ENCODE results near the gene PPIP5K1. TPM values are rescaled to one million over a fixed set of nuclear protein-coding genes. Genes with fewer than 3 reads are reported as not detected.

PPIP5K1 gene
- total RNA-seq, 1 experiment from 2014 or later = 62.4 TPM

DNA sequence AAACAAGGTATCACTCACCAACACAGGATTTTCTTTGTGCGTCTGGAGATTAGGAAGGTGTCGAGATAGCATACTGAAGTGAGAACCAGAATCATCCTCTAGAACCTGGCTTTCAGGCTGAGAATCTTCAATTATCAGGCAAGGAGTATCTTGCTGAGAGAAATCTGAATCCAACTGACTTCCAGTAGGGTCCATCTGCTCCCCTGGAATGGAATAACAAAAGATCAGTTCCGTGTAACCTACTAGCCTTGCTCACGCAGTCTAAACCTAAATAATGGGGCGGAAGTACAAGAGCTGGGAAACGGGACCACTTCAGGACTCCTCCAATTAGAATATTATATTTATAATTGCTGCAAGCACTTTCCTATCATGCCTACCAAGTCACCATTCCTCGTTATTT, 97.7 kb downstream of the PPIP5K1 start (continued):
- TF ChIP-seq, protein P1, sequence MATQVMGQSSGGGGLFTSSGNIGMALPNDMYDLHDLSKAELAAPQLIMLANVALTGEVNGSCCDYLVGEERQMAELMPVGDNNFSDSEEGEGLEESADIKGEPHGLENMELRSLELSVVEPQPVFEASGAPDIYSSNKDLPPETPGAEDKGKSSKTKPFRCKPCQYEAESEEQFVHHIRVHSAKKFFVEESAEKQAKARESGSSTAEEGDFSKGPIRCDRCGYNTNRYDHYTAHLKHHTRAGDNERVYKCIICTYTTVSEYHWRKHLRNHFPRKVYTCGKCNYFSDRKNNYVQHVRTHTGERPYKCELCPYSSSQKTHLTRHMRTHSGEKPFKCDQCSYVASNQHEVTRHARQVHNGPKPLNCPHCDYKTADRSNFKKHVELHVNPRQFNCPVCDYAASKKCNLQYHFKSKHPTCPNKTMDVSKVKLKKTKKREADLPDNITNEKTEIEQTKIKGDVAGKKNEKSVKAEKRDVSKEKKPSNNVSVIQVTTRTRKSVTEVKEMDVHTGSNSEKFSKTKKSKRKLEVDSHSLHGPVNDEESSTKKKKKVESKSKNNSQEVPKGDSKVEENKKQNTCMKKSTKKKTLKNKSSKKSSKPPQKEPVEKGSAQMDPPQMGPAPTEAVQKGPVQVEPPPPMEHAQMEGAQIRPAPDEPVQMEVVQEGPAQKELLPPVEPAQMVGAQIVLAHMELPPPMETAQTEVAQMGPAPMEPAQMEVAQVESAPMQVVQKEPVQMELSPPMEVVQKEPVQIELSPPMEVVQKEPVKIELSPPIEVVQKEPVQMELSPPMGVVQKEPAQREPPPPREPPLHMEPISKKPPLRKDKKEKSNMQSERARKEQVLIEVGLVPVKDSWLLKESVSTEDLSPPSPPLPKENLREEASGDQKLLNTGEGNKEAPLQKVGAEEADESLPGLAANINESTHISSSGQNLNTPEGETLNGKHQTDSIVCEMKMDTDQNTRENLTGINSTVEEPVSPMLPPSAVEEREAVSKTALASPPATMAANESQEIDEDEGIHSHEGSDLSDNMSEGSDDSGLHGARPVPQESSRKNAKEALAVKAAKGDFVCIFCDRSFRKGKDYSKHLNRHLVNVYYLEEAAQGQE (IDR thresholded peaks at IDR 0.05; ENCODE audit: low read depth) = no peak
- TF ChIP-seq, protein P2, sequence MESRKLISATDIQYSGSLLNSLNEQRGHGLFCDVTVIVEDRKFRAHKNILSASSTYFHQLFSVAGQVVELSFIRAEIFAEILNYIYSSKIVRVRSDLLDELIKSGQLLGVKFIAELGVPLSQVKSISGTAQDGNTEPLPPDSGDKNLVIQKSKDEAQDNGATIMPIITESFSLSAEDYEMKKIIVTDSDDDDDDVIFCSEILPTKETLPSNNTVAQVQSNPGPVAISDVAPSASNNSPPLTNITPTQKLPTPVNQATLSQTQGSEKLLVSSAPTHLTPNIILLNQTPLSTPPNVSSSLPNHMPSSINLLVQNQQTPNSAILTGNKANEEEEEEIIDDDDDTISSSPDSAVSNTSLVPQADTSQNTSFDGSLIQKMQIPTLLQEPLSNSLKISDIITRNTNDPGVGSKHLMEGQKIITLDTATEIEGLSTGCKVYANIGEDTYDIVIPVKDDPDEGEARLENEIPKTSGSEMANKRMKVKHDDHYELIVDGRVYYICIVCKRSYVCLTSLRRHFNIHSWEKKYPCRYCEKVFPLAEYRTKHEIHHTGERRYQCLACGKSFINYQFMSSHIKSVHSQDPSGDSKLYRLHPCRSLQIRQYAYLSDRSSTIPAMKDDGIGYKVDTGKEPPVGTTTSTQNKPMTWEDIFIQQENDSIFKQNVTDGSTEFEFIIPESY (IDR thresholded peaks at IDR 0.05; ENCODE audit: extremely low read depth, insufficient replicate concordance, low read length) = no peak
- TF ChIP-seq, protein P3, sequence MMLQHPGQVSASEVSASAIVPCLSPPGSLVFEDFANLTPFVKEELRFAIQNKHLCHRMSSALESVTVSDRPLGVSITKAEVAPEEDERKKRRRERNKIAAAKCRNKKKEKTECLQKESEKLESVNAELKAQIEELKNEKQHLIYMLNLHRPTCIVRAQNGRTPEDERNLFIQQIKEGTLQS (IDR thresholded peaks at IDR 0.05) = no peak
- no peak for TF ChIP-seq CEBPB (IDR thresholded peaks at IDR 0.05; ENCODE audit: low read depth)

DNA sequence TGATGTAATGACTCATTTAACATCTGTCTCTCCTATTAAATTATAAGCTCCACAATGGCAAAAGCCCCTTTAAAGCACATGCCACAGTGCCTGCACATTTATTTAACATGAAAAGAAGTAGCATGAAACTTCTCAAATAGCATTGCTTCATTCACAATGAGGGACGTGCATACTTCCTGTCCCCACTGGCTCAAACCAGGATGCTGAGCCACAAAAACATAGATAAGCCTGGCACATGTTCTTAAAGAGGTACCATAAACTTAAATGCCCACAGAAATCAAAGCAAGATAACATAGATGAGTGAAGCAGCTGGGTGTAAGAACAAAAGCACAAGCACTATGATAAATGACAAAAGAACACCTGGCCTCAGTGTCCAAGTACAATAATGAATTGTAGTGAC, 100.8 kb downstream of the PPIP5K1 start:
- H3K27ac ChIP-seq (ENCODE audit: low read depth, low read length) = no peak overlapping the region
- no TSS peak for BruUV-seq (replicated peaks)
- no peak overlapping the region for H3K4me3 ChIP-seq (replicated peaks in 1 of 2; ENCODE audit: low read depth in 1 of 2, low read length in 2 of 2)
- H3K9ac ChIP-seq (ENCODE audit: low read length) = no peak overlapping the region
- ATAC-seq (no peak), DNase-seq (ENCODE audit: low read depth, low spot score) (no peak)
- H3K4me2 ChIP-seq (ENCODE audit: low read length) = no peak overlapping the region
- ChIA-PET POLR2A (no interaction called here), CTCF (no interaction called here), RAD21 (ENCODE audit: low non-redundant PET in 1 of 2, low total read pairs in 2 of 2, uncharacterized antibody in 2 of 2, unreplicated experiment in 2 of 2) (no interaction called here)
- no peak overlapping the region for H2AFZ ChIP-seq (ENCODE audit: low read depth, low read length, poor library complexity, severe bottlenecking)
- no peaks in the 10 kb centered on the region for H4K20me1 ChIP-seq (ENCODE audit: insufficient read depth)
- peaks cover 11 to 32% of the 10 kb centered on the region in 2 experiments for H3K36me3 ChIP-seq (ENCODE audit: control insufficient read depth in 1 of 2, insufficient read depth in 2 of 2, low read length in 2 of 2)
- peaks cover 9% of the 10 kb centered on the region for H3K79me2 ChIP-seq (ENCODE audit: insufficient read depth, low read length)
- no peaks in the 10 kb centered on the region for H3K9me3 ChIP-seq (ENCODE audit: control insufficient read depth in 1 of 2, insufficient read depth in 1 of 2, low read depth in 1 of 2, low read length in 2 of 2)
- no peak for TF ChIP-seq RAD21 (IDR thresholded peaks at IDR 0.05; ENCODE audit: low read depth)
- TF ChIP-seq POLR2AphosphoS5 (IDR thresholded peaks at IDR 0.05; ENCODE audit: low read depth, low read length) = no peak
- TF ChIP-seq, protein P2 (IDR thresholded peaks at IDR 0.05; ENCODE audit: extremely low read depth, insufficient replicate concordance, low read length) = no peak
- TF ChIP-seq EZH2phosphoT487 (IDR thresholded peaks at IDR 0.05; ENCODE audit: borderline replicate concordance) = no peak
- no peak for TF ChIP-seq SRF (IDR thresholded peaks at IDR 0.05; ENCODE audit: low read depth)
- TF ChIP-seq, protein P1 (IDR thresholded peaks at IDR 0.05; ENCODE audit: low read depth) = no peak
- H3K4me1 ChIP-seq (ENCODE audit: control insufficient read depth in 1 of 2, insufficient read depth in 2 of 2, low read length in 2 of 2) = peaks cover 4 to 13% of the 10 kb centered on the region in 2 experiments; a peak in 3 of 4 replicates
- intact Hi-C loops (cut with micrococcal nuclease) = no loop called here
- no peaks in the 10 kb centered on the region for H3K27me3 ChIP-seq (ENCODE audit: insufficient read depth, low read length)
- no peaks in the 10 kb centered on the region for H3K9me2 ChIP-seq (ENCODE audit: insufficient read depth)
